ENCODE results near the gene OGDH. TPM values are rescaled to one million over a fixed set of nuclear protein-coding genes. Genes with fewer than 3 reads are reported as not detected.

OGDH gene
- total and polyA plus RNA-seq, 10 of the 15 experiments (the other 5 are each of a cell fraction or from before 2014, with no cell fraction given): 4.1 to 103 (median 48.4) TPM

DNA sequence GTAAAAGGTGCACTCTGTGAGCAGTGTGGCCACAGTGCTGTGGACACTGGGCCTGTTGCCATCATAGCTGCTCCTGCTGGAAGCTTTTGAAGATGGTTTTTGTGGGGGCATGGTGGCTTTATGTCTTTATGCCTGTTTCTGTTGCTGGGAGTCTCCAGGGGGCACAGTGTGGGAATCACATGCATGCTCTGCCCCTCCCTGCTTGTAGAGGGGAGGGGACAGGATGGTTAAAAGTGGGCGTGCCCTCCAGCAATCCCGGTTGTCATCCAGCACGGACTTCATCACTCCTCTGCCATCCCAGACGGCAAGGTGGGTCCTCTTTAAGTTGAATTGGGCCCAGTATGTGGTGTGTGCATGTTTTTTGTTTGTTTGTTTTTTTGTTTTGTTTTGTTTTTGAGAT, 20.2 kb downstream of the OGDH start:
- POLR2A ChIA-PET: interaction anchor here (3.5 kb wide), 1 partner anchor 13 kb away, joined by 14 read pairs; no protein-coding TSS in a partner anchor
- TF ChIP-seq ZNF592 (IDR thresholded peaks at IDR 0.05) (no peak), MYC (IDR thresholded peaks at IDR 0.05; ENCODE audit: insufficient read depth, insufficient read length, insufficient replicate concordance, low read length, severe bottlenecking) (no peak), YY1 (IDR thresholded peaks at IDR 0.05; ENCODE audit: low read depth, low read length) (no peak), ASH2L (IDR thresholded peaks at IDR 0.05; ENCODE audit: borderline replicate concordance, low read depth) (no peak), RUNX3 (IDR thresholded peaks at IDR 0.05; ENCODE audit: low read length) (no peak), HSF1 (IDR thresholded peaks at IDR 0.05; ENCODE audit: low read depth, low read length) (no peak), BACH1 (IDR thresholded peaks at IDR 0.05; ENCODE audit: borderline replicate concordance) (no peak), STAT3 (IDR thresholded peaks at IDR 0.05; ENCODE audit: low read depth, low read length) (no peak), ZZZ3 (IDR thresholded peaks at IDR 0.05; ENCODE audit: control insufficient read depth, insufficient read length, low read depth) (no peak), BRCA1 (IDR thresholded peaks at IDR 0.05; ENCODE audit: low read depth, low read length) (no peak), FOXK2 (IDR thresholded peaks at IDR 0.05) (no peak), BCL11A (IDR thresholded peaks at IDR 0.05; ENCODE audit: low read depth, low read length) (no peak), E2F4 (IDR thresholded peaks at IDR 0.05; ENCODE audit: low read depth, low read length) (no peak)
- TF ChIP-seq, protein P1, sequence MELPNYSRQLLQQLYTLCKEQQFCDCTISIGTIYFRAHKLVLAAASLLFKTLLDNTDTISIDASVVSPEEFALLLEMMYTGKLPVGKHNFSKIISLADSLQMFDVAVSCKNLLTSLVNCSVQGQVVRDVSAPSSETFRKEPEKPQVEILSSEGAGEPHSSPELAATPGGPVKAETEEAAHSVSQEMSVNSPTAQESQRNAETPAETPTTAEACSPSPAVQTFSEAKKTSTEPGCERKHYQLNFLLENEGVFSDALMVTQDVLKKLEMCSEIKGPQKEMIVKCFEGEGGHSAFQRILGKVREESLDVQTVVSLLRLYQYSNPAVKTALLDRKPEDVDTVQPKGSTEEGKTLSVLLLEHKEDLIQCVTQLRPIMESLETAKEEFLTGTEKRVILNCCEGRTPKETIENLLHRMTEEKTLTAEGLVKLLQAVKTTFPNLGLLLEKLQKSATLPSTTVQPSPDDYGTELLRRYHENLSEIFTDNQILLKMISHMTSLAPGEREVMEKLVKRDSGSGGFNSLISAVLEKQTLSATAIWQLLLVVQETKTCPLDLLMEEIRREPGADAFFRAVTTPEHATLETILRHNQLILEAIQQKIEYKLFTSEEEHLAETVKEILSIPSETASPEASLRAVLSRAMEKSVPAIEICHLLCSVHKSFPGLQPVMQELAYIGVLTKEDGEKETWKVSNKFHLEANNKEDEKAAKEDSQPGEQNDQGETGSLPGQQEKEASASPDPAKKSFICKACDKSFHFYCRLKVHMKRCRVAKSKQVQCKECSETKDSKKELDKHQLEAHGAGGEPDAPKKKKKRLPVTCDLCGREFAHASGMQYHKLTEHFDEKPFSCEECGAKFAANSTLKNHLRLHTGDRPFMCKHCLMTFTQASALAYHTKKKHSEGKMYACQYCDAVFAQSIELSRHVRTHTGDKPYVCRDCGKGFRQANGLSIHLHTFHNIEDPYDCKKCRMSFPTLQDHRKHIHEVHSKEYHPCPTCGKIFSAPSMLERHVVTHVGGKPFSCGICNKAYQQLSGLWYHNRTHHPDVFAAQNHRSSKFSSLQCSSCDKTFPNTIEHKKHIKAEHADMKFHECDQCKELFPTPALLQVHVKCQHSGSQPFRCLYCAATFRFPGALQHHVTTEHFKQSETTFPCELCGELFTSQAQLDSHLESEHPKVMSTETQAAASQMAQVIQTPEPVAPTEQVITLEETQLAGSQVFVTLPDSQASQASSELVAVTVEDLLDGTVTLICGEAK (IDR thresholded peaks at IDR 0.05; ENCODE audit: borderline replicate concordance): no peak

More for the DNA sequence above, 20.2 kb downstream of the OGDH start:
- BruUV-seq (replicated peaks): no TSS peak
- RAD21 ChIA-PET (ENCODE audit: unreplicated experiment): interaction anchor here (1.3 kb wide), 1 partner anchor 10 kb away, joined by 3 read pairs; no protein-coding TSS in a partner anchor
- no peaks in the 10 kb centered on the region for H3K9me3 ChIP-seq (replicated peaks; ENCODE audit: control insufficient read depth, insufficient read depth, low read length)
- in situ Hi-C loops (cut with MboI) (no loop called here), intact Hi-C loops (cut with micrococcal nuclease; ENCODE audit: unreplicated experiment) (no loop called here)
- no peaks in the 10 kb centered on the region for H3K27me3 ChIP-seq (replicated peaks in 1 of 2; ENCODE audit: control insufficient read depth in 2 of 2, insufficient read depth in 2 of 2, low read length in 1 of 2)
- DNase-seq (ENCODE audit: low read depth, low spot score) (no peak), FAIRE-seq (no peak), ATAC-seq (no peak)
- CTCF ChIA-PET: interaction anchor here (1.1 kb wide), 1 partner anchor 12 kb away, joined by 3 read pairs; no protein-coding TSS in a partner anchor
- no peak overlapping the region for H3K4me3 ChIP-seq
- H3K9ac ChIP-seq (ENCODE audit: control insufficient read depth, insufficient read depth, low read length): no peak overlapping the region
- no peaks in the 10 kb centered on the region; the same call in 1 of the 2 replicates for H4K20me1 ChIP-seq (ENCODE audit: control insufficient read depth, insufficient read depth)
- WGBS (ENCODE audit: insufficient coverage, insufficient replicate concordance, low lambda C conversion rate, missing lambda C conversion rate): 97% methylated on average over 4 of the region's 4 CpGs
- SMC1A ChIA-PET (ENCODE audit: uncharacterized antibody, unreplicated experiment): interaction anchor here (0.8 kb wide), 1 partner anchor 44 kb away, joined by 3 read pairs; the partner anchor contains the start of gene TMED4
- H3K79me2 ChIP-seq (ENCODE audit: control insufficient read depth, insufficient read depth, low read length): peaks cover 46% of the 10 kb centered on the region
- peaks cover 16 to 17% of the 10 kb centered on the region in 2 experiments for H3K36me3 ChIP-seq (ENCODE audit: control insufficient read depth in 2 of 2, insufficient read depth in 2 of 2, low read length in 1 of 2)
- no peak overlapping the region for H3K4me2 ChIP-seq (ENCODE audit: control insufficient read depth, insufficient read depth)
- no peak overlapping the region for H3K27ac ChIP-seq (ENCODE audit: control insufficient read depth, insufficient read depth)
- H3K4me1 ChIP-seq (ENCODE audit: control insufficient read depth, insufficient read depth, low read length): peaks cover 60% of the 10 kb centered on the region
- no peak overlapping the region for H2AFZ ChIP-seq (ENCODE audit: control insufficient read depth, low read depth, low read length)
